Activated CD4-positive, alpha-beta T cell treated with anti-CD3 and anti-CD28 coated beads for 36 hours (primary cell): ENCODE data around the gene XRRA1. TPM values are rescaled to one million over a fixed set of nuclear protein-coding genes. Genes with fewer than 3 reads are reported as not detected.
"Not testable (repeated sequence)": the region's sequence is repeated elsewhere in the genome, so short reads cannot be mapped to it uniquely, and the experiment has no call there.

Experiments used
- ATAC-seq: fragments of 200-7000 bp; cut with Tn5 transposase; one replicate; pipeline ENCODE4 v1.10.0; 2021; ENCODE audit warnings: mild to moderate bottlenecking, moderate library complexity
- CTCF ChIA-PET: fragments of 350-600 bp; sonication (Branson Sonifier 250); formaldehyde crosslinking; loops from one replicate; lab custom pipeline; 2021; ENCODE audit warnings: antibody characterized with exemption; lab: Charles Lee
- POLR2A ChIA-PET: fragments of 350-600 bp; sonication (Branson Sonifier 250); formaldehyde crosslinking; loops from one replicate; lab custom pipeline; 2021; ENCODE audit warnings: antibody characterized with exemption, inconsistent platforms; lab: Charles Lee
- DNase-seq: peaks from one replicate; pipeline ENCODE4 v3.0.0-alpha.2; 2020
- H3K27ac Mint-ChIP-seq: one replicate; pipeline ENCODE4 v1.8.0; 2021; ENCODE audit warnings: mixed read lengths
- H3K27me3 Mint-ChIP-seq: one replicate; pipeline ENCODE4 v1.8.0; 2021; ENCODE audit warnings: mixed read lengths
- H3K36me3 Mint-ChIP-seq: one replicate; pipeline ENCODE4 v1.8.0; 2021; ENCODE audit warnings: low read depth, mixed read lengths
- H3K4me1 Mint-ChIP-seq: one replicate; pipeline ENCODE4 v1.8.0; 2021; ENCODE audit warnings: mixed read lengths
- H3K4me3 Mint-ChIP-seq: one replicate; pipeline ENCODE4 v1.8.0; 2021; ENCODE audit warnings: mild to moderate bottlenecking, moderate library complexity, mixed read lengths
- H3K9me3 Mint-ChIP-seq: one replicate; pipeline ENCODE4 v1.8.0; 2021; ENCODE audit warnings: low read depth, mixed read lengths
- intact Hi-C, 2 experiments: fragments of 100-400 bp; cut with DNase I in 1 of 2; cut with micrococcal nuclease in 1 of 2; formaldehyde crosslinking; loops; one replicate each; pipeline versions ENCODE4 v1.14.2 to v1.15.1; 2022 to 2024; cut with DNase I, micrococcal nuclease
- total RNA-seq, 2 experiments: library from RNA; stranded (reverse); gene quantifications; one replicate each; pipeline ENCODE4 v1.2.3, GENCODE V29; 2021

Gene XRRA1
- total RNA-seq, 2 experiments from 2014 or later: 7.8 to 11.9 TPM

- Mint-ChIP-seq H3K9me3 (no peaks in the 10 kb centered on the region), H3K4me3 (no peak overlapping the region), H3K36me3 (peaks cover 17% of the 10 kb centered on the region), H3K27me3 (no peaks in the 10 kb centered on the region), H3K27ac (no peak overlapping the region), H3K4me1 (no peaks in the 10 kb centered on the region)
- intact Hi-C loops: no loop called here
- DNase-seq (no peak), ATAC-seq (no peak)
- ChIA-PET POLR2A (no interaction called here), CTCF (no interaction called here)
These were observed 110.7 kb downstream of the XRRA1 start for GRCh38 chr11:74838188-74838587.

DNA sequence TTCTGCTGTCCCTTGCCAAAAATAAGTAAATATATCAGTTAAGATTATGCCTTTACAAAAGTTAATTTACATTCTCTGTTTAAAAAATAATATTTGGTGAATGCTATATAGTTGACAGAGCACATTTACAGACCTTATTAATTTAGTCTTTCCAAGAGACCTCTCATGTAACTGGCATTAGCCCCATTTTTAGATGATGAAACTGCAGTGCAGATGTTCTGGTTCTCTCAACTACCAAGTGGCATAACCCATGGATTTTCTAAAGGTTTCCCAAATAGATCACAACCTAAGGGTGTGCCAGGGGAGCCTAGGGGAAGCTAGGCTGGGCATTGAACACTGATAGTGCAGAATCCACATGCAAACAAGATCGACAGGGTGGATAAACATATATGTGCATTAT is 111.7 kb downstream of the XRRA1 start:
- Mint-ChIP-seq H3K27ac (no peak overlapping the region), H3K4me1 (no peaks in the 10 kb centered on the region), H3K27me3 (no peaks in the 10 kb centered on the region), H3K36me3 (peaks cover 21% of the 10 kb centered on the region), H3K4me3 (no peak overlapping the region), H3K9me3 (no peaks in the 10 kb centered on the region)
- POLR2A ChIA-PET: no interaction called here
- CTCF ChIA-PET: interaction anchor here (0.6 kb wide), 1 partner anchor 171 kb away, joined by 3 read pairs; no protein-coding TSS in a partner anchor
- DNase-seq (no peak), ATAC-seq (no peak)
- intact Hi-C loops: no loop called here

GRCh38 chr11:74826901-74827300 is 122.0 kb downstream of the XRRA1 start:
- no peak for ATAC-seq
- peaks cover 30% of the 10 kb centered on the region for H3K9me3 Mint-ChIP-seq
- no peak overlapping the region for H3K27ac Mint-ChIP-seq
- ChIA-PET CTCF (no interaction called here), POLR2A (no interaction called here)
- DNase-seq: peak; percentile 19
- intact Hi-C loops: no loop called here
- H3K27me3 Mint-ChIP-seq: no peaks in the 10 kb centered on the region
- no peaks in the 10 kb centered on the region for H3K4me1 Mint-ChIP-seq
- peaks cover 82% of the 10 kb centered on the region for H3K36me3 Mint-ChIP-seq
- no peak overlapping the region for H3K4me3 Mint-ChIP-seq

- ATAC-seq, H3K27ac Mint-ChIP-seq, intact Hi-C loops, CTCF ChIA-PET, H3K4me1 Mint-ChIP-seq, POLR2A ChIA-PET, H3K4me3 Mint-ChIP-seq, DNase-seq, H3K27me3 Mint-ChIP-seq: not testable (repeated sequence)
- Mint-ChIP-seq H3K9me3 (peaks cover 30% of the 10 kb centered on the region), H3K36me3 (peaks cover 84% of the 10 kb centered on the region)
These were observed 123.3 kb downstream of the XRRA1 start for GRCh38 chr11:74825596-74825995.

- intact Hi-C loops: no loop called here
- Mint-ChIP-seq H3K27ac (no peak overlapping the region), H3K36me3 (peaks cover 85% of the 10 kb centered on the region), H3K9me3 (peaks cover 30% of the 10 kb centered on the region), H3K4me3 (no peak overlapping the region), H3K4me1 (peaks cover 10% of the 10 kb centered on the region), H3K27me3 (no peaks in the 10 kb centered on the region)
- POLR2A ChIA-PET: no interaction called here
- DNase-seq (no peak), ATAC-seq (no peak)
- CTCF ChIA-PET: no interaction called here
These were observed 124.5 kb downstream of the XRRA1 start for GRCh38 chr11:74824285-74824982.

DNA sequence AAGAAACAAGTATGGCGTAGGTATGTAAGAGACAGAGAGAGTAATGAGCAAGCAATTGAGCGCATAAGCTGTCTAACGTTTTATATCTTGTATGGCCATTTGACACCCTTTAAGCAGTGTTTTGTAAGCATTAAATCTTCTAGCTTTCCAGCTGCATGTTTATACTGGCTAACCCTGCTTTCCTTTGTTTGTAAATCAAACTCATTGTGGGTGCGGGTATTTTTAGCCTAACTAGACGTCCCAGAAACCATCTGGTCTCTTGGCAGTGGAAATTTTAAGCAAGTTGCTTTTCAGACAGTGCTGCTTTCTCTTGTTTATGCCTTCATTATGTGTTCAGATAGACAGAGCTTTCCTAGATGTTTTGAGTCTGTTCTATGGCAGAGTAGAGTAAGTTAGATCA is 126.7 kb downstream of the XRRA1 start:
- H3K9me3 Mint-ChIP-seq: peaks cover 25% of the 10 kb centered on the region

GRCh38 chr11:74820763-74821162 is 128.1 kb downstream of the XRRA1 start:
- intact Hi-C loops: no loop called here

More for the DNA sequence above, 126.7 kb downstream of the XRRA1 start:
- H3K36me3 Mint-ChIP-seq: peaks cover 84% of the 10 kb centered on the region
- intact Hi-C loops: no loop called here
- no peak overlapping the region for H3K27ac Mint-ChIP-seq
- no peaks in the 10 kb centered on the region for H3K27me3 Mint-ChIP-seq
- no peak for DNase-seq
- CTCF ChIA-PET: interaction anchor here (0.8 kb wide), 1 partner anchor 78 kb away, joined by 3 read pairs; no protein-coding TSS in a partner anchor
- no peak for ATAC-seq
- POLR2A ChIA-PET: no interaction called here
- peaks cover 23% of the 10 kb centered on the region for H3K4me1 Mint-ChIP-seq
- H3K4me3 Mint-ChIP-seq: no peak overlapping the region

GRCh38 chr11:74819400-74819799 is 129.5 kb downstream of the XRRA1 start:
- Mint-ChIP-seq H3K36me3 (peaks cover 66% of the 10 kb centered on the region), H3K4me1 (peaks cover 32% of the 10 kb centered on the region), H3K9me3 (peaks cover 9% of the 10 kb centered on the region), H3K4me3 (no peak overlapping the region), H3K27me3 (no peaks in the 10 kb centered on the region), H3K27ac (no peak overlapping the region)
- DNase-seq (no peak), ATAC-seq (no peak)
- ChIA-PET POLR2A (no interaction called here), CTCF (interaction anchor here (0.9 kb wide), 1 partner anchor 25 kb away, joined by 3 read pairs; no protein-coding TSS in a partner anchor)
- intact Hi-C loops: no loop called here

More at GRCh38 chr11:74820763-74821162, 128.1 kb downstream of the XRRA1 start:
- no peak overlapping the region for H3K27ac Mint-ChIP-seq
- no peaks in the 10 kb centered on the region for H3K27me3 Mint-ChIP-seq
- no peak for DNase-seq
- H3K36me3 Mint-ChIP-seq: peaks cover 76% of the 10 kb centered on the region
- peaks cover 17% of the 10 kb centered on the region for H3K9me3 Mint-ChIP-seq
- POLR2A ChIA-PET: interaction anchor here (0.7 kb wide), 1 partner anchor 70 kb away, joined by 5 read pairs; no protein-coding TSS in a partner anchor
- peak; percentile 77 for ATAC-seq
- H3K4me1 Mint-ChIP-seq: peaks cover 32% of the 10 kb centered on the region
- H3K4me3 Mint-ChIP-seq: no peak overlapping the region
- CTCF ChIA-PET: no interaction called here

DNA sequence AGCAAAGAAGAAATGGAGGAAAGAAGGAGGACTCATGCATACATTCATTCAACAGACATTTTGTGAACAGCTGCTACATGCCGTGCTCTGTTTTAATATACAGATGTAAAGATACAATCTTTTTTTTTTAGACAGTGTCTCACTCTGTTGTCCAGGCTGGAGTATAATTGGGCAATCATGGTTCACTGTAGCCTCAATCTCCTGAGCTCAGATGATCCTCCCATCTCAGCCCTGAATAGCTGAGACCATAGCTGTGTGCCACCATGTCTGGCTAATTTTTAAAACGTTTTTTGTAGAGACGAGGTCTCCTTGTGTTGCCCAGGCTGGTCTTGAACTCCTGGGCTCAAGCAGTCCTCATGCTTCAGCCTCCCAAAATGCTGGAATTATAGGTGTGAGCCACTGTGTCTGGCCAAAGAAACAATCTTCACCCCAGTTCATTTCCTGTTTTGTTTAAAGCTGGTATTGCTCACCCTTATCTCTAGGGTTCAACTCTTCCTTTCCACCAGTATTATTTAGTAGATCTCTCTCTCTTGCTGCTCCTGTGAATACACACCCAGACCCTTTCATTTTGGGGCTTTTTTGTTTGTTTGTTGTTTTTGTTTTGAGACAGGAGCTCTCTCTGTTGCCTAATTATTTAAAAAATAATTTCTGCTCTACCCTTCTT is 130.5 kb downstream of the XRRA1 start:
- H3K27ac Mint-ChIP-seq: no peak overlapping the region
- no peak for DNase-seq
- no peak overlapping the region for H3K4me3 Mint-ChIP-seq
- H3K4me1 Mint-ChIP-seq: peaks cover 32% of the 10 kb centered on the region
- H3K27me3 Mint-ChIP-seq: no peaks in the 10 kb centered on the region
- ATAC-seq: no peak
- peaks cover 57% of the 10 kb centered on the region for H3K36me3 Mint-ChIP-seq
- ChIA-PET POLR2A (no interaction called here), CTCF (interaction anchor here (0.5 to 0.8 kb wide), 2 partner anchors 18 to 459 kb away, joined by 3 to 4 read pairs; no protein-coding TSS in a partner anchor)
- intact Hi-C loops: no loop called here
- H3K9me3 Mint-ChIP-seq: no peaks in the 10 kb centered on the region

DNA sequence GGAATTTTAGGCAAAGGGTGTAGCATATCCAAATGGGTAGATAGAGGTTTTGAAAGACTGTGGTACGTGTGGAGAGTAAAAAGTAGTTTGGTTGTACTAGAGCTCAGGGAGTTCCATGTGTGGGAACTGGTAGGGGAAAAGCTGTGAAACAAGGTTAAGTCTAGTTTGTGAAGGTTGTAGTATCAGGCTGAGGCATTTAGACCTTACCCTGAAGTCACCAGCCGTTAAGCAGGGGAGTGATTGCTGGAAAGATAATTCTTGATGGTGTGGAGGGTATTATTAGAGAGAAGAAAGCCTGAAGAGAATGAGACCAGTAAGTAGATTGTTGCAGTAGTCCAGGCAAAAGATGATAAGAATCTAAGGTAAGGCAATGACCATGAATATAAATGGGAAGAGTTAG is 132.2 kb downstream of the XRRA1 start:
- CTCF ChIA-PET: no interaction called here
- DNase-seq (no peak), ATAC-seq (no peak)
- Mint-ChIP-seq H3K9me3 (no peaks in the 10 kb centered on the region), H3K27me3 (no peaks in the 10 kb centered on the region), H3K27ac (no peak overlapping the region), H3K4me3 (no peak overlapping the region), H3K36me3 (peaks cover 49% of the 10 kb centered on the region), H3K4me1 (peaks cover 32% of the 10 kb centered on the region)
- intact Hi-C loops: no loop called here
- POLR2A ChIA-PET: no interaction called here

- Mint-ChIP-seq H3K9me3 (no peaks in the 10 kb centered on the region), H3K4me1 (peaks cover 32% of the 10 kb centered on the region), H3K4me3 (no peak overlapping the region), H3K36me3 (peaks cover 47% of the 10 kb centered on the region), H3K27ac (no peak overlapping the region), H3K27me3 (no peaks in the 10 kb centered on the region)
- ATAC-seq (no peak), DNase-seq (no peak)
- ChIA-PET POLR2A (no interaction called here), CTCF (no interaction called here)
- intact Hi-C loops: no loop called here
These were observed 132.9 kb downstream of the XRRA1 start for GRCh38 chr11:74815966-74816365.

- no peak overlapping the region for H3K4me3 Mint-ChIP-seq
- peaks cover 14% of the 10 kb centered on the region for H3K36me3 Mint-ChIP-seq
- intact Hi-C loops: no loop called here
- ChIA-PET POLR2A (no interaction called here), CTCF (interaction anchor here (0.8 kb wide), 1 partner anchor 107 kb away, joined by 5 read pairs; no protein-coding TSS in a partner anchor)
- H3K27me3 Mint-ChIP-seq: no peaks in the 10 kb centered on the region
- H3K4me1 Mint-ChIP-seq: peaks cover 16% of the 10 kb centered on the region
- no peaks in the 10 kb centered on the region for H3K9me3 Mint-ChIP-seq
- H3K27ac Mint-ChIP-seq: no peak overlapping the region
- ATAC-seq (no peak), DNase-seq (no peak)
These were observed 139.1 kb downstream of the XRRA1 start for GRCh38 chr11:74809801-74810200.
